HepG2 (cell line): ENCODE measurements around the gene SBNO2. TPM values are rescaled to one million over a fixed set of nuclear protein-coding genes. Genes with fewer than 3 reads are reported as not detected.
A peak's percentile ranks its signal among the peaks of the same experiment; 100 is the strongest.

Experiments used
- HOXA3 ChIP-seq: sonication (generic); formaldehyde crosslinking; IDR thresholded peaks from 2 replicates; pipeline ENCODE4 v1.5.0; 2020; ENCODE audit warnings: missing genetic modification reagents
- MTA1 ChIP-seq: sonication (generic); formaldehyde crosslinking; IDR thresholded peaks from 2 replicates; pipeline ENCODE4 v1.4.0; 2020; ENCODE audit warnings: missing genetic modification reagents, mild to moderate bottlenecking, borderline replicate concordance
- MXD4 ChIP-seq: IDR thresholded peaks from 2 replicates; pipeline ENCODE4 v1.6.1; 2016; ENCODE audit warnings: mild to moderate bottlenecking, missing biosample characterization, missing genetic modification reagents
- NFIC ChIP-seq: IDR thresholded peaks from 2 replicates; pipeline ENCODE4 v1.6.1; 2012; ENCODE audit warnings: mild to moderate bottlenecking, low read length, inconsistent platforms
- NFYB ChIP-seq: sonication (generic); formaldehyde crosslinking; IDR thresholded peaks from 2 replicates; pipeline ENCODE4 v1.4.0; 2020; ENCODE audit warnings: missing genetic modification reagents
- NR2F2 ChIP-seq: IDR thresholded peaks from 2 replicates; pipeline ENCODE4 v1.6.1; 2012; ENCODE audit warnings: low read depth, inconsistent platforms, borderline replicate concordance
- PAF1 ChIP-seq: IDR thresholded peaks from 2 replicates; pipeline ENCODE4 v1.6.1; 2016; ENCODE audit warnings: missing genetic modification reagents, missing compliant biosample characterization
- SKI ChIP-seq: fragments of 450-650 bp; IDR thresholded peaks from one replicate; pipeline ENCODE4 v1.6.1; 2018; ENCODE audit warnings: mild to moderate bottlenecking; ENCODE audit not compliant: partially characterized antibody
- SPEN ChIP-seq: sonication (generic); formaldehyde crosslinking; IDR thresholded peaks from 2 replicates; pipeline ENCODE4 v1.5.1; 2020; ENCODE audit warnings: low read depth, mild to moderate bottlenecking, missing genetic modification reagents
- SRY ChIP-seq: sonication (generic); formaldehyde crosslinking; IDR thresholded peaks from 2 replicates; pipeline ENCODE4 v1.8.0; 2022; ENCODE audit warnings: mild to moderate bottlenecking, missing genetic modification reagents
- ZNF207 ChIP-seq: fragments of 450-650 bp; IDR thresholded peaks from 2 replicates; pipeline ENCODE4 v1.6.1; 2016; ENCODE audit warnings: antibody characterized with exemption, borderline replicate concordance
- ZNF256 ChIP-seq: sonication (generic); formaldehyde crosslinking; conservative IDR thresholded peaks from 2 replicates; pipeline ENCODE4 v1.4.0; 2020; ENCODE audit warnings: missing genetic modification reagents
- ZNF333 ChIP-seq: sonication (generic); formaldehyde crosslinking; IDR thresholded peaks from 2 replicates; pipeline ENCODE4 v1.4.0; 2020; ENCODE audit warnings: mild to moderate bottlenecking, missing genetic modification reagents, borderline replicate concordance
- ZNF468 ChIP-seq: sonication (generic); formaldehyde crosslinking; IDR thresholded peaks from 2 replicates; pipeline ENCODE4 v1.8.0; 2022; ENCODE audit warnings: mild to moderate bottlenecking, moderate library complexity, missing genetic modification reagents
- ZNF605 ChIP-seq: sonication (generic); formaldehyde crosslinking; IDR thresholded peaks from 2 replicates; pipeline ENCODE4 v1.8.0; 2022; ENCODE audit warnings: mild to moderate bottlenecking, missing genetic modification reagents
- ZNF766 ChIP-seq: sonication (generic); formaldehyde crosslinking; IDR thresholded peaks from 2 replicates; pipeline ENCODE4 v1.5.0; 2020; ENCODE audit warnings: missing genetic modification reagents, borderline replicate concordance
- polyA plus RNA-seq, 8 experiments: library from polyadenylated mRNA; depleted of rRNA in 3 of 8; stranded (reverse) in 7 of 8; unstranded in 1 of 8; fragments of >200 nt; fragmentation: Illumina TruSeq in 4 of 8; extraction: Trizol in 4 of 8; gene quantifications; 2 replicates each; pipeline versions ENCODE4 v1.2.1 to v1.2.3, GENCODE V29; 2011 to 2016; ENCODE audit warnings: low read depth in 4 of 8, missing spikeins in 1 of 8, mixed read lengths in 1 of 8; ENCODE audit not compliant: insufficient read depth in 1 of 8
- total RNA-seq, 5 experiments: library from RNA; depleted of rRNA; stranded (reverse); fragments of >200 nt; fragmentation: Illumina TruSeq; extraction: Trizol; gene quantifications; 2 replicates each; pipeline ENCODE4 v1.2.3, GENCODE V29; 2016; ENCODE audit warnings: low read depth in 1 of 5
- TF ChIP-seq, protein P1 (sequence below): sonication (generic); formaldehyde crosslinking; IDR thresholded peaks from 2 replicates; pipeline ENCODE4 v1.4.0; 2020; ENCODE audit warnings: missing genetic modification reagents, borderline replicate concordance
- TF ChIP-seq, protein P2 (sequence below): sonication (generic); formaldehyde crosslinking; IDR thresholded peaks from 2 replicates; pipeline ENCODE4 v1.5.0; 2020; ENCODE audit warnings: missing genetic modification reagents
- TF ChIP-seq, protein P3 (sequence below), 2 experiments: sonication (generic) in 1 of 2; formaldehyde crosslinking in 1 of 2; IDR thresholded peaks; 2 replicates each; pipeline versions ENCODE4 v1.4.0 to v1.6.1; 2018 to 2020; ENCODE audit warnings: missing genetic modification reagents in 2 of 2, borderline replicate concordance in 1 of 2, low read depth in 1 of 2, mild to moderate bottlenecking in 1 of 2, missing biosample characterization in 1 of 2
- TF ChIP-seq, protein P4 (sequence below): sonication (generic); formaldehyde crosslinking; IDR thresholded peaks from 2 replicates; pipeline ENCODE4 v1.5.0; 2020; ENCODE audit warnings: mild to moderate bottlenecking, missing genetic modification reagents, borderline replicate concordance

The SBNO2 gene
- total and polyA plus RNA-seq, 2 of the 13 experiments (the other 11 are each of a cell fraction or from before 2014, with no cell fraction given): 8.6 to 10.4 TPM

DNA sequence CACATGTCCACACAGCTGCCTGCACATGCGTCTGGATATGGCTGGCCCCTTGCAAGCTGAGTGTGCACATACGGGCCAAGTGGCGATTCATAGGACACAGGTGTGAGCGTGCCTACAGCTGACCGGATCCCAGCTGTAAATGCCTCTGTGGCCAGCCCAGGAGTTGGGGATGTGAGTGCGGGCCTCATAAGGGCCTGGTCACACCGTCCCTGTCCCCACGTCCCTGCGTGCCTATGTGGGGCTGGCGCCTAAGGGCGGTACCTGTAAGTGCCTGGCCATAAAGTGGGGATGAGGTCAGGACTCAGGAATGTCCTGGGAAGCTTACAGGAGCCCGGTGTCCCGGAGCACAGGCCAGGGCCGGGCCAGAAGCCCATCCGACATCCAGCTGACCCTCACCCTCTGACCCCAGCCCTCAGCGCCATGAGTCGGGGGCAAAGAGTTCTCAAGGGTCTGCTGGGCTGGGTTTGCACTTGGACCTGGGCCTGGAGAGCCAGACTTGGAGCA lies 108.4 kb downstream of the SBNO2 start (continued):
- TF ChIP-seq, protein P1, sequence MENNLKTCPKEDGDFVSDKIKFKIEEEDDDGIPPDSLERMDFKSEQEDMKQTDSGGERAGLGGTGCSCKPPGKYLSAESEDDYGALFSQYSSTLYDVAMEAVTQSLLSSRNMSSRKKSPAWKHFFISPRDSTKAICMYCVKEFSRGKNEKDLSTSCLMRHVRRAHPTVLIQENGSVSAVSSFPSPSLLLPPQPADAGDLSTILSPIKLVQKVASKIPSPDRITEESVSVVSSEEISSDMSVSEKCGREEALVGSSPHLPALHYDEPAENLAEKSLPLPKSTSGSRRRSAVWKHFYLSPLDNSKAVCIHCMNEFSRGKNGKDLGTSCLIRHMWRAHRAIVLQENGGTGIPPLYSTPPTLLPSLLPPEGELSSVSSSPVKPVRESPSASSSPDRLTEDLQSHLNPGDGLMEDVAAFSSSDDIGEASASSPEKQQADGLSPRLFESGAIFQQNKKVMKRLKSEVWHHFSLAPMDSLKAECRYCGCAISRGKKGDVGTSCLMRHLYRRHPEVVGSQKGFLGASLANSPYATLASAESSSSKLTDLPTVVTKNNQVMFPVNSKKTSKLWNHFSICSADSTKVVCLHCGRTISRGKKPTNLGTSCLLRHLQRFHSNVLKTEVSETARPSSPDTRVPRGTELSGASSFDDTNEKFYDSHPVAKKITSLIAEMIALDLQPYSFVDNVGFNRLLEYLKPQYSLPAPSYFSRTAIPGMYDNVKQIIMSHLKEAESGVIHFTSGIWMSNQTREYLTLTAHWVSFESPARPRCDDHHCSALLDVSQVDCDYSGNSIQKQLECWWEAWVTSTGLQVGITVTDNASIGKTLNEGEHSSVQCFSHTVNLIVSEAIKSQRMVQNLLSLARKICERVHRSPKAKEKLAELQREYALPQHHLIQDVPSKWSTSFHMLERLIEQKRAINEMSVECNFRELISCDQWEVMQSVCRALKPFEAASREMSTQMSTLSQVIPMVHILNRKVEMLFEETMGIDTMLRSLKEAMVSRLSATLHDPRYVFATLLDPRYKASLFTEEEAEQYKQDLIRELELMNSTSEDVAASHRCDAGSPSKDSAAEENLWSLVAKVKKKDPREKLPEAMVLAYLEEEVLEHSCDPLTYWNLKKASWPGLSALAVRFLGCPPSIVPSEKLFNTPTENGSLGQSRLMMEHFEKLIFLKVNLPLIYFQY (CRISPR knock-in tag): no peak
- TF ChIP-seq NFIC (no peak), ZNF207 (no peak), ZNF766 (CRISPR knock-in tag) (no peak), ZNF605 (no peak), SPEN (CRISPR knock-in tag) (no peak), ZNF333 (no peak), SKI (no peak), NFYB (CRISPR knock-in tag) (no peak), NR2F2 (0 out of 2 replicates have a peak, but pooled peaks have one; percentile 7), SRY (CRISPR knock-in tag) (no peak; the same call in 1 of the 2 replicates), MXD4 (CRISPR knock-in tag) (no peak), HOXA3 (CRISPR knock-in tag) (0 out of 2 replicates have a peak, but pooled peaks have one; percentile 18), PAF1 (CRISPR knock-in tag) (no peak), MTA1 (CRISPR knock-in tag) (no peak; the same call in 1 of the 2 replicates), ZNF468 (CRISPR knock-in tag) (no peak), ZNF256 (no peak)
- TF ChIP-seq, protein P2, sequence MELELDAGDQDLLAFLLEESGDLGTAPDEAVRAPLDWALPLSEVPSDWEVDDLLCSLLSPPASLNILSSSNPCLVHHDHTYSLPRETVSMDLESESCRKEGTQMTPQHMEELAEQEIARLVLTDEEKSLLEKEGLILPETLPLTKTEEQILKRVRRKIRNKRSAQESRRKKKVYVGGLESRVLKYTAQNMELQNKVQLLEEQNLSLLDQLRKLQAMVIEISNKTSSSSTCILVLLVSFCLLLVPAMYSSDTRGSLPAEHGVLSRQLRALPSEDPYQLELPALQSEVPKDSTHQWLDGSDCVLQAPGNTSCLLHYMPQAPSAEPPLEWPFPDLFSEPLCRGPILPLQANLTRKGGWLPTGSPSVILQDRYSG: no peak
- TF ChIP-seq, protein P3, sequence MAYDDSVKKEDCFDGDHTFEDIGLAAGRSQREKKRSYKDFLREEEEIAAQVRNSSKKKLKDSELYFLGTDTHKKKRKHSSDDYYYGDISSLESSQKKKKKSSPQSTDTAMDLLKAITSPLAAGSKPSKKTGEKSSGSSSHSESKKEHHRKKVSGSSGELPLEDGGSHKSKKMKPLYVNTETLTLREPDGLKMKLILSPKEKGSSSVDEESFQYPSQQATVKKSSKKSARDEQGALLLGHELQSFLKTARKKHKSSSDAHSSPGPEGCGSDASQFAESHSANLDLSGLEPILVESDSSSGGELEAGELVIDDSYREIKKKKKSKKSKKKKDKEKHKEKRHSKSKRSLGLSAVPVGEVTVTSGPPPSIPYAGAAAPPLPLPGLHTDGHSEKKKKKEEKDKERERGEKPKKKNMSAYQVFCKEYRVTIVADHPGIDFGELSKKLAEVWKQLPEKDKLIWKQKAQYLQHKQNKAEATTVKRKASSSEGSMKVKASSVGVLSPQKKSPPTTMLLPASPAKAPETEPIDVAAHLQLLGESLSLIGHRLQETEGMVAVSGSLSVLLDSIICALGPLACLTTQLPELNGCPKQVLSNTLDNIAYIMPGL (CRISPR knock-in tag; IDR thresholded peaks at IDR 0.05; ENCODE audit: borderline replicate concordance in 1 of 2, low read depth in 1 of 2): no peak
- TF ChIP-seq, protein P4, sequence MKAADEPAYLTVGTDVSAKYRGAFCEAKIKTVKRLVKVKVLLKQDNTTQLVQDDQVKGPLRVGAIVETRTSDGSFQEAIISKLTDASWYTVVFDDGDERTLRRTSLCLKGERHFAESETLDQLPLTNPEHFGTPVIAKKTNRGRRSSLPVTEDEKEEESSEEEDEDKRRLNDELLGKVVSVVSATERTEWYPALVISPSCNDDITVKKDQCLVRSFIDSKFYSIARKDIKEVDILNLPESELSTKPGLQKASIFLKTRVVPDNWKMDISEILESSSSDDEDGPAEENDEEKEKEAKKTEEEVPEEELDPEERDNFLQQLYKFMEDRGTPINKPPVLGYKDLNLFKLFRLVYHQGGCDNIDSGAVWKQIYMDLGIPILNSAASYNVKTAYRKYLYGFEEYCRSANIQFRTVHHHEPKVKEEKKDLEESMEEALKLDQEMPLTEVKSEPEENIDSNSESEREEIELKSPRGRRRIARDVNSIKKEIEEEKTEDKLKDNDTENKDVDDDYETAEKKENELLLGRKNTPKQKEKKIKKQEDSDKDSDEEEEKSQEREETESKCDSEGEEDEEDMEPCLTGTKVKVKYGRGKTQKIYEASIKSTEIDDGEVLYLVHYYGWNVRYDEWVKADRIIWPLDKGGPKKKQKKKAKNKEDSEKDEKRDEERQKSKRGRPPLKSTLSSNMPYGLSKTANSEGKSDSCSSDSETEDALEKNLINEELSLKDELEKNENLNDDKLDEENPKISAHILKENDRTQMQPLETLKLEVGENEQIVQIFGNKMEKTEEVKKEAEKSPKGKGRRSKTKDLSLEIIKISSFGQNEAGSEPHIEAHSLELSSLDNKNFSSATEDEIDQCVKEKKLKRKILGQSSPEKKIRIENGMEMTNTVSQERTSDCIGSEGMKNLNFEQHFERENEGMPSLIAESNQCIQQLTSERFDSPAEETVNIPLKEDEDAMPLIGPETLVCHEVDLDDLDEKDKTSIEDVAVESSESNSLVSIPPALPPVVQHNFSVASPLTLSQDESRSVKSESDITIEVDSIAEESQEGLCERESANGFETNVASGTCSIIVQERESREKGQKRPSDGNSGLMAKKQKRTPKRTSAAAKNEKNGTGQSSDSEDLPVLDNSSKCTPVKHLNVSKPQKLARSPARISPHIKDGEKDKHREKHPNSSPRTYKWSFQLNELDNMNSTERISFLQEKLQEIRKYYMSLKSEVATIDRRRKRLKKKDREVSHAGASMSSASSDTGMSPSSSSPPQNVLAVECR (CRISPR knock-in tag): peak; percentile 6; the same call in 1 of the 2 replicates
